Chondrocyte (in vitro differentiated cells): ENCODE measurements around the gene RANBP3. TPM values are rescaled to one million over a fixed set of nuclear protein-coding genes. Genes with fewer than 3 reads are reported as not detected.

Source experiments
- DNase-seq: peaks from one replicate; pipeline ENCODE4 v3.0.0; 2021; ENCODE audit warnings: mixed read lengths, low spot score
- H3K27ac Mint-ChIP-seq: one replicate; pipeline ENCODE4 v1.8.0; 2021; ENCODE audit warnings: mild to moderate bottlenecking, moderate library complexity, mixed read lengths; ENCODE audit not compliant: unreplicated experiment
- H3K27me3 Mint-ChIP-seq: 2 replicates; pipeline ENCODE4 v1.8.0; 2021; ENCODE audit warnings: low read depth, mixed read lengths
- H3K36me3 Mint-ChIP-seq: 2 replicates; pipeline ENCODE4 v1.8.0; 2021; ENCODE audit warnings: low read depth, mixed read lengths
- H3K4me1 Mint-ChIP-seq: 2 replicates; pipeline ENCODE4 v1.8.0; 2021; ENCODE audit warnings: low read depth, mild to moderate bottlenecking, mixed read lengths
- H3K4me3 Mint-ChIP-seq: one replicate; pipeline ENCODE4 v1.8.0; 2021; ENCODE audit warnings: mild to moderate bottlenecking, moderate library complexity, mixed read lengths; ENCODE audit not compliant: unreplicated experiment
- H3K9me3 Mint-ChIP-seq: 2 replicates; pipeline ENCODE4 v1.8.0; 2021; ENCODE audit warnings: low read depth, mixed read lengths
- total RNA-seq: library from RNA; stranded (reverse); gene quantifications from 3 replicates; pipeline ENCODE4 v1.2.1, GENCODE V29; 2021
- TF ChIP-seq, protein P1 (sequence below): fragments of 200-600 bp; sonication (generic); IDR thresholded peaks from 2 replicates; pipeline ENCODE4 v1.5.0; 2021; ENCODE audit warnings: antibody characterized with exemption, mild to moderate bottlenecking, moderate library complexity

The RANBP3 gene
- total RNA-seq, 1 donor from 2014 or later = 53.5 TPM

- Mint-ChIP-seq H3K27ac (peak overlapping the region; percentile 85), H3K9me3 (no peaks in the 10 kb centered on the region), H3K4me1 (peaks cover 12% of the 10 kb centered on the region), H3K27me3 (no peaks in the 10 kb centered on the region), H3K4me3 (no peak overlapping the region), H3K36me3 (peaks cover 12% of the 10 kb centered on the region)
- TF ChIP-seq, protein P1, sequence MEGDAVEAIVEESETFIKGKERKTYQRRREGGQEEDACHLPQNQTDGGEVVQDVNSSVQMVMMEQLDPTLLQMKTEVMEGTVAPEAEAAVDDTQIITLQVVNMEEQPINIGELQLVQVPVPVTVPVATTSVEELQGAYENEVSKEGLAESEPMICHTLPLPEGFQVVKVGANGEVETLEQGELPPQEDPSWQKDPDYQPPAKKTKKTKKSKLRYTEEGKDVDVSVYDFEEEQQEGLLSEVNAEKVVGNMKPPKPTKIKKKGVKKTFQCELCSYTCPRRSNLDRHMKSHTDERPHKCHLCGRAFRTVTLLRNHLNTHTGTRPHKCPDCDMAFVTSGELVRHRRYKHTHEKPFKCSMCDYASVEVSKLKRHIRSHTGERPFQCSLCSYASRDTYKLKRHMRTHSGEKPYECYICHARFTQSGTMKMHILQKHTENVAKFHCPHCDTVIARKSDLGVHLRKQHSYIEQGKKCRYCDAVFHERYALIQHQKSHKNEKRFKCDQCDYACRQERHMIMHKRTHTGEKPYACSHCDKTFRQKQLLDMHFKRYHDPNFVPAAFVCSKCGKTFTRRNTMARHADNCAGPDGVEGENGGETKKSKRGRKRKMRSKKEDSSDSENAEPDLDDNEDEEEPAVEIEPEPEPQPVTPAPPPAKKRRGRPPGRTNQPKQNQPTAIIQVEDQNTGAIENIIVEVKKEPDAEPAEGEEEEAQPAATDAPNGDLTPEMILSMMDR = no peak
- DNase-seq = peak; percentile 93
These were observed 63.6 kb downstream of the RANBP3 start for GRCh38 chr19:5914358-5914774.

GRCh38 chr19:5913739-5914357 is 64.1 kb downstream of the RANBP3 start, which contains the start of gene CAPS:
Gene CAPS, plus strand, starts transcription at chr19:5914254. Its CDS starts 153 bp downstream, at chr19:5914407.
- Mint-ChIP-seq H3K27me3 (no peaks in the 10 kb centered on the region), H3K27ac (peak within 1 kb of the TSS; percentile 85), H3K4me1 (peaks cover 12% of the 10 kb centered on the region), H3K36me3 (peaks cover 11% of the 10 kb centered on the region), H3K4me3 (no peak within 1 kb of the TSS), H3K9me3 (no peaks in the 10 kb centered on the region)
- DNase-seq = peak; percentile 95
- TF ChIP-seq, protein P1 = no peak

DNA sequence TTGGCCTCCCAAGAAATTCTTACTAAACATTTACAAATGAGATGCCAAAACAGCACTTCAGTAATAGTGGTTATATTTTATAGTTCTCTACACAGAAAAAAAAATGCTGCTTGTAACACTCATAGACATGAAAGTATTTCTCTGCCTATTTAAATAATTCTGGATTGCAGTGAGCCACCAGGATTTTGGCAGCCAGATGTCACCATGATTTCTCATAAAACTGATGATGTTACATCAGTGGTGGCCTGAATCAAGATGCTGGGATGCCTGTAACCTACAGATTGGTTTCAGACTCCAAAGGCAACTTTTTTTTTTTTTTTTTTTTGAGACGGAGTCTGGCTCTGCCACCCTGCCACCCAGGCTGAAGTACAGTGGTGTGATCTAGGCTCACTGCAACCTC is 66.6 kb downstream of the RANBP3 start:
- H3K9me3 Mint-ChIP-seq = no peaks in the 10 kb centered on the region
- H3K36me3 Mint-ChIP-seq = no peaks in the 10 kb centered on the region
- DNase-seq = no peak
- no peak overlapping the region for H3K4me3 Mint-ChIP-seq
- TF ChIP-seq, protein P1 = no peak
- H3K4me1 Mint-ChIP-seq = peaks cover 14% of the 10 kb centered on the region
- peak overlapping the region; percentile 22 for H3K27ac Mint-ChIP-seq
- no peaks in the 10 kb centered on the region for H3K27me3 Mint-ChIP-seq

DNA sequence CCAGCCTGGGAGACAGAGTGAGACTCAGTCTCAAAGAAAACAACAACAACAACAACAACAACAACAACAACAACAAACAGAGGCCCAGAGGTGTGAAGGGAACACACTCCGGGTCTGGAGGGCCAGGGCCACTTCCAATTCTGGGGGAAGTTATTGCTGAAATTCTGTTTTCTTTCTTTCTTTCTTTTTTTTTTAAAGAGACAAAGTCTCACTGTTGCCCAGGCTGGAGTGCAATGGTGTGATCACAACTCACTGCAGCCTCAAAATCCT is 67.4 kb downstream of the RANBP3 start:
- no peak for DNase-seq
- Mint-ChIP-seq H3K9me3 (no peaks in the 10 kb centered on the region), H3K4me1 (peaks cover 15% of the 10 kb centered on the region), H3K36me3 (no peaks in the 10 kb centered on the region), H3K4me3 (no peak overlapping the region), H3K27me3 (no peaks in the 10 kb centered on the region), H3K27ac (no peak overlapping the region)
- TF ChIP-seq, protein P1 = no peak

GRCh38 chr19:5908773-5909442 is 69.0 kb downstream of the RANBP3 start:
- TF ChIP-seq, protein P1 = no peak
- Mint-ChIP-seq H3K27ac (no peak overlapping the region), H3K9me3 (no peaks in the 10 kb centered on the region), H3K4me3 (no peak overlapping the region), H3K27me3 (no peaks in the 10 kb centered on the region), H3K36me3 (no peaks in the 10 kb centered on the region), H3K4me1 (peaks cover 8% of the 10 kb centered on the region)
- DNase-seq = no peak
